Right renal pelvis (tissue), 4 donors: ENCODE data around the gene ZNF697. TPM values are rescaled to one million over a fixed set of nuclear protein-coding genes. Genes with fewer than 3 reads are reported as not detected.

ENCODE experiments used
- polyA plus RNA-seq, 4 donors: library from polyadenylated mRNA; unstranded; fragments of 120-200 nt; gene quantifications; one replicate each; pipeline ENCODE4 v1.2.1, GENCODE V29; 2013; ENCODE audit not compliant: insufficient read length in 4 of 4

Gene ZNF697
- polyA plus RNA-seq, 4 donors = 19.1 to 23.2 (median 22.5) TPM

Other genes starting within 250 kb of the ZNF697 start
- 1 to 10 TPM; 1.2 to 1.8 (median 1.6) TPM for gene HSD3B2, start 233.1 kb downstream of the ZNF697 start, polyA plus RNA-seq
- under 1 TPM in 3 of 4 donors, not detected in 1; 0.13 to 0.89 (median 0.43) TPM for gene HSD3B1, start 141.1 kb downstream of the ZNF697 start, polyA plus RNA-seq
- 100 to 1,000 TPM; 246 to 292 (median 272) TPM for gene PHGDH, start 63.7 kb upstream of the ZNF697 start, polyA plus RNA-seq
- gene HMGCS2, start 120.6 kb upstream of the ZNF697 start, polyA plus RNA-seq = 100 to 1,000 TPM in 2 of 4 donors, 10 to 100 TPM in 2; 66.3 to 135 (median 86.4) TPM
- gene REG4, start 163.2 kb upstream of the ZNF697 start, polyA plus RNA-seq = 1 to 10 TPM in 1 of 4 donors, under 1 TPM in 3; 0.67 to 1.5 (median 0.85) TPM
- not detected for gene ADAM30, start 248.2 kb upstream of the ZNF697 start, polyA plus RNA-seq